Testis (tissue), 3 donors: Measurements from ENCODE around the gene TBC1D7. TPM values are rescaled to one million over a fixed set of nuclear protein-coding genes. Genes with fewer than 3 reads are reported as not detected.

Source experiments
- DNase-seq: peaks from one replicate; pipeline ENCODE4 v3.0.0-alpha.2; 2019
- H3K27ac ChIP-seq, 2 donors: fragments of 200-600 bp; sonication (generic); one replicate each; pipeline ENCODE4 v1.5.1; 2019
- H3K27me3 ChIP-seq: fragments of 200-600 bp; sonication (generic); one replicate; pipeline ENCODE4 v1.5.1; 2019
- H3K36me3 ChIP-seq: fragments of 200-600 bp; sonication (generic); one replicate; pipeline ENCODE4 v1.5.1; 2017; ENCODE audit warnings: low read depth; ENCODE audit errors: missing control alignments
- H3K4me1 ChIP-seq: fragments of 200-600 bp; sonication (generic); one replicate; pipeline ENCODE4 v1.5.1; 2019
- H3K4me3 ChIP-seq, 2 donors: fragments of 200-600 bp; sonication (generic); one replicate each; pipeline ENCODE4 v1.5.1; 2017 to 2019
- H3K9me3 ChIP-seq: fragments of 200-600 bp; sonication (generic); one replicate; pipeline ENCODE4 v1.5.1; 2017
- POLR2A ChIP-seq: fragments of 450-650 bp; IDR thresholded peaks from one replicate; pipeline ENCODE4 v1.6.1; 2017; ENCODE audit warnings: antibody characterized with exemption, mild to moderate bottlenecking, moderate library complexity
- WGBS, 2 donors: methylation state at CpG; one replicate each; pipeline ENCODE4 v1.1.5; 2018; 5-methylcytosine and 5-hydroxymethylcytosine counted together
- intact Hi-C: fragments of 100-400 bp; cut with DNase I; formaldehyde crosslinking; loops from one replicate; pipeline ENCODE4 v1.15.1; 2023; ENCODE audit warnings: low total_unique reads
- polyA plus RNA-seq: library from polyadenylated mRNA; stranded (reverse); fragments of 350-450 nt; fragmentation: Illumina TruSeq; extraction: RNeasy Lipid Tissue Mini Kit (QIAGEN cat#74804); gene quantifications from one replicate; pipeline ENCODE4 v1.2.3, GENCODE V29; 2014; ENCODE audit warnings: low read depth, low replicate concordance; ENCODE audit not compliant: insufficient read depth
- total RNA-seq, 2 donors: library from RNA; depleted of rRNA; stranded (reverse); fragments of >200 nt; gene quantifications; one replicate each; pipeline ENCODE4 v1.2.3, GENCODE V29; 2016
- TF ChIP-seq, protein P1 (sequence below), 3 experiments: fragments of 450-650 bp in 2 of 3; fragments of 200-600 bp in 1 of 3; sonication (generic) in 1 of 3; IDR thresholded peaks; one replicate each; pipeline ENCODE4 v1.5.1; 2016 to 2019; ENCODE audit warnings: antibody characterized with exemption in 3 of 3, mild to moderate bottlenecking in 2 of 3, moderate library complexity in 1 of 3

TBC1D7 gene
- total and polyA plus RNA-seq, 3 donors from 2014 or later = 24.2 to 48.0 (median 28.0) TPM

DNA sequence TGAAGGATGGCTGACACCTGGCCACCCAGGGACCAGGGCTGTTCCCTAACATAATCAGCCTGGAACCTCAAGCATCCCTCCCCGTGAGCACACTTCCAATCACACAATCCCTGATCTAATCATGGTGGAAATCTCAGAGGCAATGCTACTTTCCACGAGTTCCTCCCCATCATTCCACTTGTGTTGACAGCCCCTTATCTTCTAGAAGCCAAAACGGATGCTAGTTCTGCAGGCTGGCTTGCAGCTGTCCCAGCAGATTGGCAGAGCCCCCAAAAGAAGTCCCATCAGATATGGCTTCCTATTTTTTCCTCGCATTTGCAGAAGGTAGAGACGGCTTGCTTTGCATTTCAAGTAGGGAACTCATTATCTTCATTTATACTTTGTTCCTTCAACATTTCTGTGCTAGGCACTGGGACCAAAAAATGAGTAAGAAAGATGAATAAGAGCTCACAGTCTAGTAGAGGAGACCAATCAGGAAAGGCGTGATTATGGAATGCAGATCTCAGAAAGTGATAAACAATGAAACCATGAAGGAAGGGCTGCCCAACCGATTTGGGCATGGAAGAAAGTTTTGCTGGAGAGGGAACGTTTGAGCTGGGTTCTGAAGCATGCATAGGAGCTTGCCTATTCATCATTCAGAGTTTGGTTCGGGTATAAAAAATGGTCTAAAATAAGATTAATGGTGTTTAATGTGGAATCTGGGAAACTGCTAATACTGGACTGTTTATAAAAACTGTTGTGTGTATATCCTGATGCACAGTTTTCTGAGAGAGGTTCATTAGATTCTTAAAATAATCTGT lies 44.6 kb upstream of the TBC1D7 start:
- no peak for DNase-seq
- TF ChIP-seq, protein P1, sequence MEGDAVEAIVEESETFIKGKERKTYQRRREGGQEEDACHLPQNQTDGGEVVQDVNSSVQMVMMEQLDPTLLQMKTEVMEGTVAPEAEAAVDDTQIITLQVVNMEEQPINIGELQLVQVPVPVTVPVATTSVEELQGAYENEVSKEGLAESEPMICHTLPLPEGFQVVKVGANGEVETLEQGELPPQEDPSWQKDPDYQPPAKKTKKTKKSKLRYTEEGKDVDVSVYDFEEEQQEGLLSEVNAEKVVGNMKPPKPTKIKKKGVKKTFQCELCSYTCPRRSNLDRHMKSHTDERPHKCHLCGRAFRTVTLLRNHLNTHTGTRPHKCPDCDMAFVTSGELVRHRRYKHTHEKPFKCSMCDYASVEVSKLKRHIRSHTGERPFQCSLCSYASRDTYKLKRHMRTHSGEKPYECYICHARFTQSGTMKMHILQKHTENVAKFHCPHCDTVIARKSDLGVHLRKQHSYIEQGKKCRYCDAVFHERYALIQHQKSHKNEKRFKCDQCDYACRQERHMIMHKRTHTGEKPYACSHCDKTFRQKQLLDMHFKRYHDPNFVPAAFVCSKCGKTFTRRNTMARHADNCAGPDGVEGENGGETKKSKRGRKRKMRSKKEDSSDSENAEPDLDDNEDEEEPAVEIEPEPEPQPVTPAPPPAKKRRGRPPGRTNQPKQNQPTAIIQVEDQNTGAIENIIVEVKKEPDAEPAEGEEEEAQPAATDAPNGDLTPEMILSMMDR (IDR thresholded peaks at IDR 0.05) = no peak
- no peak for TF ChIP-seq POLR2A
- intact Hi-C loops = no loop called here
- no peaks in the 10 kb centered on the region for H3K36me3 ChIP-seq
- H3K27me3 ChIP-seq = no peaks in the 10 kb centered on the region
- H3K4me3 ChIP-seq = no peak overlapping the region
- H3K9me3 ChIP-seq = no peaks in the 10 kb centered on the region
- 70 to 72% methylated on average over 9 of the region's 9 CpGs for WGBS, 2 donors
- H3K4me1 ChIP-seq = no peaks in the 10 kb centered on the region
- H3K27ac ChIP-seq = no peak overlapping the region

DNA sequence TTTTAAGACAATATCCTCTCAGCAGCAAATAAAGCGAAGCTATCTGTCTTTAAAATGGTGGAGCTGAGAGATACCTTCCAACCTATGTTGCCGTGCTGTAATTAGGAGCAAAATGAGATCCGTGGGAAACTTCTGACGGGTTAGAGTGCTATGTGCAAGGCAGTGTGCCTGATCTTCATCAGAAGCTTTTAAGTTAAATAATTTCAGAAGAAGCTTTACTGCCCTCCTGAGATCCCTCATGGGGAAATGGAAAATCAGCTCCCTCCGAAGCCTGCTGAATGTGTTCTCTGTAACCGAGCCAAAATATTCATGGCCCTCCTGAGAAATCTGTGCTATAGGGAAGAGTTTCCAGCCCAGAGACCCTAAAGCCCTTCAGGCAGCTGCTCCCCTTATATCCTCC lies 43.7 kb upstream of the TBC1D7 start:
- Histone ChIP-seq H3K27me3 (no peaks in the 10 kb centered on the region), H3K4me1 (no peaks in the 10 kb centered on the region), H3K27ac (no peak overlapping the region), H3K9me3 (no peaks in the 10 kb centered on the region), H3K36me3 (no peaks in the 10 kb centered on the region), H3K4me3 (no peak overlapping the region)
- TF ChIP-seq POLR2A = no peak
- TF ChIP-seq, protein P1 (IDR thresholded peaks at IDR 0.05) = no peak
- WGBS, 2 donors = 64 to 66% methylated on average over 6 of the region's 6 CpGs
- intact Hi-C loops = no loop called here
- DNase-seq = no peak

DNA sequence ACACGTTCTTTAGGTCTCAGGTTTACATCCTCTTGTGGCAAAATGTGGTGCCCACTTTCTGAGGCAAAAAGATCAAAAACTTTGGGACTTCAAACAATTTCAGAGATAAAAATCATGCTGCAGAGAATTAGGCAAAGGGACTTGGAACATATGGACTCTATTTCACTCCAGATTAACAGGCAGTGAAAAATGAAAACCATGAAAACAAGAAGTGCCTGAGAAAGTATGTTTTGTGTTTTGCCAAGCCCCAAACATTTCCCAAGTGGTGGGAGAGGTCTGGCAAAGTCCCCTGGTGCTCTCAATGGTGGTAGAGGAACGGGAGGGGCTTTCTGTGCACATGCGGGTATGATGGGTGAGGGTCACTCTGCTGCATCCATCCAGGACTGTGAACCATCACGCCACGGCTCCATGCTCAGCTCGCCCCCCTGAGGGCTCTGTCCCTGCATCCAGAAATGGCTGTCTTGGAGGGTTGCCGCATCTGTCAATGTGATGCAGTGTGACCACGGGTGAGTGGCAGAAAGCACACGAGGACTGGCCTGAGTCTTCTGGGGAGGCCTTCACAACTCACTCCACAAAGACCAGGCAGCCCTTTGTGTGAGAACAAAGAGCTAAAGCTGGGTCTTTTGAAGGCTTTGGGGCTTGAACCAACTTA lies 43.2 kb upstream of the TBC1D7 start:
- WGBS, 2 donors = 90 to 91% methylated on average over 6 to 9 of the region's 9 CpGs
- Histone ChIP-seq H3K27me3 (no peaks in the 10 kb centered on the region), H3K36me3 (no peaks in the 10 kb centered on the region), H3K27ac (no peak overlapping the region), H3K4me3 (no peak overlapping the region), H3K4me1 (no peaks in the 10 kb centered on the region), H3K9me3 (no peaks in the 10 kb centered on the region)
- DNase-seq = no peak
- intact Hi-C loops = no loop called here
- TF ChIP-seq, protein P1 (IDR thresholded peaks at IDR 0.05) = no peak
- no peak for TF ChIP-seq POLR2A

DNA sequence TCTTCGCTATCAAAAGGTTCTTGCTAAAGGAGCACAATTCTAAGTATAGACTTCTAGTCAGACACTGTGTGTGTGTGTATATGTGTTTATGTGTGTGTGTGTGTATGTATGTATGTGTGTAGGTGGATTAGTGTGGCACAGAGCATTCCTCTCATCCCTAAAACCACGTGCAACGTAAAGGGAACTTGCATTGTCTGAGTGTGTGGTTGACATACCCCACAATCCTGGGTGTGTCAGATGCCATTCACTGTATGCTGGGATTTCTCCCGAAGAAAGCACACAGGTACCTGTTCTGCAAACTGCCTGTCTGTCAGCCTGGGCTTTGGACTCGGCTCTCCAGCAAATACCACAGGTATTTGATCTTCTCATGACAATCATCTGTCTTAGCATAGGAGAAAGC lies 42.3 kb upstream of the TBC1D7 start:
- TF ChIP-seq, protein P1 (IDR thresholded peaks at IDR 0.05) = no peak
- TF ChIP-seq POLR2A = no peak
- Histone ChIP-seq H3K27ac (no peak overlapping the region), H3K4me1 (no peaks in the 10 kb centered on the region), H3K36me3 (no peaks in the 10 kb centered on the region), H3K9me3 (no peaks in the 10 kb centered on the region), H3K4me3 (no peak overlapping the region), H3K27me3 (no peaks in the 10 kb centered on the region)
- WGBS, 2 donors = 90 to 95% methylated on average over 5 of the region's 5 CpGs
- intact Hi-C loops = no loop called here
- DNase-seq = no peak
